HCT116 (cell line): ENCODE measurements around the gene TENM3. TPM values are rescaled to one million over a fixed set of nuclear protein-coding genes. Genes with fewer than 3 reads are reported as not detected.

Experiments
- ATAC-seq: fragments of 200-7000 bp; cut with Tn5 transposase; 2 replicates; pipeline ENCODE4 v1.9.1; 2020; ENCODE audit warnings: mild to moderate bottlenecking, moderate library complexity
- BruUV-seq: library from RNA; stranded (reverse); fragments of 400-500 nt; replicated peaks from 2 replicates; lab custom pipeline; 2021; lab: Mats Ljungman, UMichigan
- CTCF ChIA-PET: fragments of 300-600 bp; sonication (Branson Sonifier 250); formaldehyde crosslinking; loops from one replicate; lab custom pipeline; 2021; ENCODE audit warnings: antibody characterized with exemption; lab: Charles Lee
- POLR2A ChIA-PET: fragments of 300-600, 350-600 bp; sonication (Branson Sonifier 250); formaldehyde crosslinking; loops from one replicate; lab custom pipeline; 2021; ENCODE audit warnings: antibody characterized with exemption; lab: Charles Lee
- RAD21 ChIA-PET, 2 experiments: fragments of 300-600 bp; sonication (Branson Sonifier 250); formaldehyde crosslinking; loops; one replicate each; lab custom pipeline; 2023; ENCODE audit warnings: low total read pairs in 2 of 2; ENCODE audit not compliant: uncharacterized antibody in 2 of 2, unreplicated experiment in 2 of 2, low non-redundant PET in 1 of 2; lab: Charles Lee
- DNase-seq: peaks from one replicate; pipeline ENCODE4 v3.0.0-alpha.2; 2010; ENCODE audit warnings: low read depth, low spot score
- H2AFZ ChIP-seq: fragments of 200-600 bp; shearing (Covaris generic), sonication (generic); 2 replicates; pipeline ENCODE4 v1.6.1; 2017; ENCODE audit warnings: low read depth, mixed run types, mixed read lengths, antibody characterized with exemption, low read length; ENCODE audit not compliant: poor library complexity, severe bottlenecking
- H3K27ac ChIP-seq: 2 replicates; pipeline ENCODE4 v1.5.1; 2012; ENCODE audit warnings: low read depth, low read length
- H3K27me3 ChIP-seq: fragments of 200-600 bp; sonication (generic); 2 replicates; pipeline ENCODE4 v1.6.1; 2016; ENCODE audit warnings: mixed run types, low read length, mixed read lengths; ENCODE audit not compliant: insufficient read depth
- H3K36me3 ChIP-seq, 2 experiments: fragments of 200-500 bp in 1 of 2; fragments of 200-600 bp in 1 of 2; sonication (Bioruptor generic) in 1 of 2; sonication (generic) in 1 of 2; 2 replicates each; pipeline versions ENCODE4 v1.5.1 to v1.6.1; 2014 to 2016; ENCODE audit warnings: low read length in 2 of 2, inconsistent platforms in 1 of 2, mixed read lengths in 1 of 2, mixed run types in 1 of 2; ENCODE audit not compliant: insufficient read depth in 2 of 2, control insufficient read depth in 1 of 2
- H3K4me1 ChIP-seq, 2 experiments: fragments of 200-600 bp in 1 of 2; sonication (generic) in 1 of 2; 2 replicates each; pipeline versions ENCODE4 v1.5.1 to v1.6.1; 2012 to 2017; ENCODE audit warnings: low read length in 2 of 2, inconsistent platforms in 1 of 2, mild to moderate bottlenecking in 1 of 2, mixed read lengths in 1 of 2, mixed run types in 1 of 2, moderate library complexity in 1 of 2; ENCODE audit not compliant: insufficient read depth in 2 of 2, control insufficient read depth in 1 of 2
- H3K4me2 ChIP-seq: fragments of 200-600 bp; sonication (generic); 2 replicates; pipeline ENCODE4 v1.6.1; 2017; ENCODE audit warnings: mixed run types, low read length, mixed read lengths
- H3K4me3 ChIP-seq, 2 experiments: fragments of 200-600 bp in 1 of 2; sonication (generic) in 1 of 2; replicated peaks in 1 of 2; 2 replicates each; pipeline ENCODE4 v1.5.1; 2011 to 2016; ENCODE audit warnings: low read length in 2 of 2, control low read depth in 1 of 2, low read depth in 1 of 2, mild to moderate bottlenecking in 1 of 2, mixed read lengths in 1 of 2, mixed run types in 1 of 2
- H3K79me2 ChIP-seq: fragments of 200-600 bp; sonication (generic); 2 replicates; pipeline ENCODE4 v1.6.1; 2017; ENCODE audit warnings: mild to moderate bottlenecking, mixed run types, low read length, moderate library complexity, mixed read lengths; ENCODE audit not compliant: insufficient read depth
- H3K9ac ChIP-seq: fragments of 200-600 bp; sonication (generic); 2 replicates; pipeline ENCODE4 v1.6.1; 2016; ENCODE audit warnings: low read length, mixed read lengths
- H3K9me2 ChIP-seq: fragments of 200-600 bp; sonication (generic), shearing (Covaris generic); 2 replicates; pipeline ENCODE4 v1.6.1; 2017; ENCODE audit warnings: mixed run types, mild to moderate bottlenecking, moderate library complexity; ENCODE audit not compliant: insufficient read depth
- H3K9me3 ChIP-seq, 2 experiments: fragments of 200-500 bp in 1 of 2; fragments of 200-600 bp in 1 of 2; sonication (Bioruptor generic) in 1 of 2; sonication (generic) in 1 of 2; 2 replicates each; pipeline ENCODE4 v1.6.1; 2014 to 2017; ENCODE audit warnings: low read length in 2 of 2, mixed read lengths in 2 of 2, inconsistent platforms in 1 of 2, low read depth in 1 of 2, mild to moderate bottlenecking in 1 of 2, mixed run types in 1 of 2, moderate library complexity in 1 of 2; ENCODE audit not compliant: control insufficient read depth in 1 of 2, insufficient read depth in 1 of 2
- H4K20me1 ChIP-seq: fragments of 200-600 bp; sonication (generic), shearing (Covaris generic); 2 replicates; pipeline ENCODE4 v1.6.1; 2017; ENCODE audit warnings: mixed run types, mild to moderate bottlenecking, moderate library complexity; ENCODE audit not compliant: insufficient read depth
- EGR1 ChIP-seq: IDR thresholded peaks from 2 replicates; pipeline ENCODE4 v1.6.1; 2012; ENCODE audit warnings: low read depth
- EZH2 ChIP-seq: fragments of 200-600 bp; sonication (generic); IDR thresholded peaks from 2 replicates; pipeline ENCODE4 v1.6.1; 2017; ENCODE audit warnings: antibody characterized with exemption, mixed run types
- FOSL1 ChIP-seq: IDR thresholded peaks from 2 replicates; pipeline ENCODE4 v1.6.1; 2012; ENCODE audit warnings: low read depth
- SRF ChIP-seq: IDR thresholded peaks from 2 replicates; pipeline ENCODE4 v1.6.1; 2012; ENCODE audit warnings: low read depth
- TCF7L2 ChIP-seq: IDR thresholded peaks from 2 replicates; pipeline ENCODE4 v1.7.0; 2011; ENCODE audit warnings: borderline replicate concordance, inconsistent platforms; ENCODE audit not compliant: insufficient read depth, insufficient read length; ENCODE audit errors: extremely low read depth
- ZFX ChIP-seq: fragments of 450-650 bp; IDR thresholded peaks from 2 replicates; pipeline ENCODE4 v1.6.1; 2017
- ZNF274 ChIP-seq: fragments of 200-500 bp; sonication (Bioruptor generic); IDR thresholded peaks from 2 replicates; pipeline ENCODE4 v1.6.1; 2014; ENCODE audit warnings: mild to moderate bottlenecking, low read depth, low read length, inconsistent platforms
- intact Hi-C: fragments of 100-400 bp; cut with micrococcal nuclease; formaldehyde crosslinking; loops from 2 replicates; pipeline ENCODE4 v1.10.0; 2022
- total RNA-seq: library from RNA; stranded (reverse); gene quantifications from one replicate; pipeline ENCODE4 v1.2.1, GENCODE V29; 2021; ENCODE audit not compliant: unreplicated experiment
- TF ChIP-seq, protein P1 (sequence below): IDR thresholded peaks from 2 replicates; pipeline ENCODE4 v1.6.1; 2011; ENCODE audit warnings: mild to moderate bottlenecking, low read length, moderate library complexity; ENCODE audit not compliant: insufficient replicate concordance; ENCODE audit errors: extremely low read depth
- TF ChIP-seq, protein P2 (sequence below), 3 experiments: fragments of 200-600 bp in 1 of 3; sonication (generic) in 1 of 3; IDR thresholded peaks in 2 of 3; conservative IDR thresholded peaks in 1 of 3; 2 replicates each; pipeline ENCODE4 v1.5.1; 2012 to 2017; ENCODE audit warnings: low read depth in 2 of 3, low read length in 2 of 3, antibody characterized with exemption in 1 of 3, borderline replicate concordance in 1 of 3, control low read depth in 1 of 3, mild to moderate bottlenecking in 1 of 3, mixed read lengths in 1 of 3, mixed run types in 1 of 3, moderate library complexity in 1 of 3; ENCODE audit not compliant: insufficient read depth in 1 of 3
- TF ChIP-seq, protein P3 (sequence below): IDR thresholded peaks from 2 replicates; pipeline ENCODE4 v1.6.1; 2012; ENCODE audit warnings: low read depth
- TF ChIP-seq, protein P4 (sequence below): IDR thresholded peaks from 2 replicates; pipeline ENCODE4 v1.6.1; 2012

TENM3 gene
- total RNA-seq, 1 experiment from 2014 or later = 0.54 TPM

DNA sequence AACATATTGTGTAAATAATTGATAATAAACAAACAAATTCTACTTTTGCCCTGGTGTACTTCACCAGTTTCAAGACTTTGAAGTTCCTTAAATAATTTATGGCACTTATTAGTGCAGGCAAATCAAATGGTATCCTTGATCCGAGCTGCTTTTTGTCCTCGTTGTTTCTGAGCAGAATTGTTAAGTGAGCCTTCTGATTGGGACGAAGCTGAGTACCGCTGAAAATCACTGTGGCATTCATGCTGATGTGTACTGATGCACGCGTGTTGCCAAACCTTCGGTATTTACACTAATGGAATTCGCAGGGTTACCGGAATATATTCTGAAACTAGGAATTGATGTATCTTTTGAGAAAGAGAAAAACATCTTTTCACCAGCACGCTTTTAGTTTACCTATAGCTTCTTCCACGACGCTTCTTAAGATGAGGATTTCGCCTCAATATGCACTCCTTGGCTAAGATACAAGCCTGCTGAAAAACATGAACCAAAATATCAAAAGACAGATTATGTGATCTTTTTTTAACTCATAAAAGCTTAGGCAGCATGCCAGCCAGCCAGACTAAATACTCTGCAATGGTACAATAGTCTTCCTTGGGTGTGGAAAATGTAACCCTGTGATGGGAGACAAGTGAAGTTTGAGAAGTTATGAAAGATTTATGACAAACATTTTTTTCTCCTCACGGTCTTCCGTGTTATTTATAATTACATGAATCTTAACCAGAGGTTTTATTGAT, 48.9 kb upstream of the TENM3 start (continued):
- TF ChIP-seq, protein P1, sequence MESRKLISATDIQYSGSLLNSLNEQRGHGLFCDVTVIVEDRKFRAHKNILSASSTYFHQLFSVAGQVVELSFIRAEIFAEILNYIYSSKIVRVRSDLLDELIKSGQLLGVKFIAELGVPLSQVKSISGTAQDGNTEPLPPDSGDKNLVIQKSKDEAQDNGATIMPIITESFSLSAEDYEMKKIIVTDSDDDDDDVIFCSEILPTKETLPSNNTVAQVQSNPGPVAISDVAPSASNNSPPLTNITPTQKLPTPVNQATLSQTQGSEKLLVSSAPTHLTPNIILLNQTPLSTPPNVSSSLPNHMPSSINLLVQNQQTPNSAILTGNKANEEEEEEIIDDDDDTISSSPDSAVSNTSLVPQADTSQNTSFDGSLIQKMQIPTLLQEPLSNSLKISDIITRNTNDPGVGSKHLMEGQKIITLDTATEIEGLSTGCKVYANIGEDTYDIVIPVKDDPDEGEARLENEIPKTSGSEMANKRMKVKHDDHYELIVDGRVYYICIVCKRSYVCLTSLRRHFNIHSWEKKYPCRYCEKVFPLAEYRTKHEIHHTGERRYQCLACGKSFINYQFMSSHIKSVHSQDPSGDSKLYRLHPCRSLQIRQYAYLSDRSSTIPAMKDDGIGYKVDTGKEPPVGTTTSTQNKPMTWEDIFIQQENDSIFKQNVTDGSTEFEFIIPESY = no peak
- TF ChIP-seq, protein P2, sequence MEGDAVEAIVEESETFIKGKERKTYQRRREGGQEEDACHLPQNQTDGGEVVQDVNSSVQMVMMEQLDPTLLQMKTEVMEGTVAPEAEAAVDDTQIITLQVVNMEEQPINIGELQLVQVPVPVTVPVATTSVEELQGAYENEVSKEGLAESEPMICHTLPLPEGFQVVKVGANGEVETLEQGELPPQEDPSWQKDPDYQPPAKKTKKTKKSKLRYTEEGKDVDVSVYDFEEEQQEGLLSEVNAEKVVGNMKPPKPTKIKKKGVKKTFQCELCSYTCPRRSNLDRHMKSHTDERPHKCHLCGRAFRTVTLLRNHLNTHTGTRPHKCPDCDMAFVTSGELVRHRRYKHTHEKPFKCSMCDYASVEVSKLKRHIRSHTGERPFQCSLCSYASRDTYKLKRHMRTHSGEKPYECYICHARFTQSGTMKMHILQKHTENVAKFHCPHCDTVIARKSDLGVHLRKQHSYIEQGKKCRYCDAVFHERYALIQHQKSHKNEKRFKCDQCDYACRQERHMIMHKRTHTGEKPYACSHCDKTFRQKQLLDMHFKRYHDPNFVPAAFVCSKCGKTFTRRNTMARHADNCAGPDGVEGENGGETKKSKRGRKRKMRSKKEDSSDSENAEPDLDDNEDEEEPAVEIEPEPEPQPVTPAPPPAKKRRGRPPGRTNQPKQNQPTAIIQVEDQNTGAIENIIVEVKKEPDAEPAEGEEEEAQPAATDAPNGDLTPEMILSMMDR (IDR thresholded peaks at IDR 0.05 in 2 of 3, conservative IDR thresholded peaks at IDR 0.05 in 1 of 3; ENCODE audit: borderline replicate concordance in 1 of 3, insufficient read depth in 1 of 3, low read depth in 2 of 3, low read length in 2 of 3) = no peak

DNA sequence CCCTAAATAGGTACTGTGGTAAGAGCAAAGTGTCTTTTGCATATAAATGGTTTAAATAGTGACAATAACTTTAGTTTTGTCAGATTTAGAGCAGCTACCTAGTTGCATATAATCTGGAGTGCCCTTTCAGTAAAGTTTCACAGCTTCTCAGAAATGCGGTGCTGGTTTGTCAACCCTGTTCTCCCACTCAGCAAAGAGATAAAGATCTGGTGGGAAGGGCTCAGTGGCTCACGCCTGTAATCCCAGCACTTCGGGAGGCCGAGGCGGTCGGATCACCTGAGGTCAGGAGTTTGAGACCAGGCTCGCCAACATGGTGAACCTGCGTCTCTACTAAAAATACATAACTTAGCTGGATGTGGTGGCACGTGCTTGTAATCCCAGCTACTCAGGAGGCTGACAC, 45.6 kb upstream of the TENM3 start:
- Histone ChIP-seq H3K79me2 (no peaks in the 10 kb centered on the region), H2AFZ (no peak overlapping the region), H4K20me1 (no peaks in the 10 kb centered on the region), H3K9ac (no peak overlapping the region), H3K4me3 (no peak overlapping the region), H3K4me2 (no peak overlapping the region), H3K36me3 (no peaks in the 10 kb centered on the region), H3K27me3 (peaks cover 3% of the 10 kb centered on the region), H3K9me3 (no peaks in the 10 kb centered on the region), H3K27ac (no peak overlapping the region), H3K9me2 (no peaks in the 10 kb centered on the region), H3K4me1 (no peaks in the 10 kb centered on the region)
- RAD21 ChIA-PET = no interaction called here
- no peak for DNase-seq
- POLR2A ChIA-PET = no interaction called here
- BruUV-seq = no TSS peak
- intact Hi-C loops = no loop called here
- CTCF ChIA-PET = no interaction called here
- ATAC-seq = no peak
- TF ChIP-seq EGR1 = no peak
- TF ChIP-seq ZFX = no peak
- TF ChIP-seq, protein P1 = no peak
- TF ChIP-seq ZNF274 = no peak
- no peak for TF ChIP-seq FOSL1
- no peak for TF ChIP-seq EZH2
- no peak for TF ChIP-seq SRF
- TF ChIP-seq, protein P3, sequence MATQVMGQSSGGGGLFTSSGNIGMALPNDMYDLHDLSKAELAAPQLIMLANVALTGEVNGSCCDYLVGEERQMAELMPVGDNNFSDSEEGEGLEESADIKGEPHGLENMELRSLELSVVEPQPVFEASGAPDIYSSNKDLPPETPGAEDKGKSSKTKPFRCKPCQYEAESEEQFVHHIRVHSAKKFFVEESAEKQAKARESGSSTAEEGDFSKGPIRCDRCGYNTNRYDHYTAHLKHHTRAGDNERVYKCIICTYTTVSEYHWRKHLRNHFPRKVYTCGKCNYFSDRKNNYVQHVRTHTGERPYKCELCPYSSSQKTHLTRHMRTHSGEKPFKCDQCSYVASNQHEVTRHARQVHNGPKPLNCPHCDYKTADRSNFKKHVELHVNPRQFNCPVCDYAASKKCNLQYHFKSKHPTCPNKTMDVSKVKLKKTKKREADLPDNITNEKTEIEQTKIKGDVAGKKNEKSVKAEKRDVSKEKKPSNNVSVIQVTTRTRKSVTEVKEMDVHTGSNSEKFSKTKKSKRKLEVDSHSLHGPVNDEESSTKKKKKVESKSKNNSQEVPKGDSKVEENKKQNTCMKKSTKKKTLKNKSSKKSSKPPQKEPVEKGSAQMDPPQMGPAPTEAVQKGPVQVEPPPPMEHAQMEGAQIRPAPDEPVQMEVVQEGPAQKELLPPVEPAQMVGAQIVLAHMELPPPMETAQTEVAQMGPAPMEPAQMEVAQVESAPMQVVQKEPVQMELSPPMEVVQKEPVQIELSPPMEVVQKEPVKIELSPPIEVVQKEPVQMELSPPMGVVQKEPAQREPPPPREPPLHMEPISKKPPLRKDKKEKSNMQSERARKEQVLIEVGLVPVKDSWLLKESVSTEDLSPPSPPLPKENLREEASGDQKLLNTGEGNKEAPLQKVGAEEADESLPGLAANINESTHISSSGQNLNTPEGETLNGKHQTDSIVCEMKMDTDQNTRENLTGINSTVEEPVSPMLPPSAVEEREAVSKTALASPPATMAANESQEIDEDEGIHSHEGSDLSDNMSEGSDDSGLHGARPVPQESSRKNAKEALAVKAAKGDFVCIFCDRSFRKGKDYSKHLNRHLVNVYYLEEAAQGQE = no peak
- TF ChIP-seq, protein P4, sequence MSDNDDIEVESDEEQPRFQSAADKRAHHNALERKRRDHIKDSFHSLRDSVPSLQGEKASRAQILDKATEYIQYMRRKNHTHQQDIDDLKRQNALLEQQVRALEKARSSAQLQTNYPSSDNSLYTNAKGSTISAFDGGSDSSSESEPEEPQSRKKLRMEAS = no peak
- TF ChIP-seq TCF7L2 = no peak
